ENCODE measurements around the gene DGKG. TPM values are rescaled to one million over a fixed set of nuclear protein-coding genes. Genes with fewer than 3 reads are reported as not detected.

DGKG gene
- total and polyA plus RNA-seq, 7 donors = 0.60 to 30.7 (median 6.1) TPM

DNA sequence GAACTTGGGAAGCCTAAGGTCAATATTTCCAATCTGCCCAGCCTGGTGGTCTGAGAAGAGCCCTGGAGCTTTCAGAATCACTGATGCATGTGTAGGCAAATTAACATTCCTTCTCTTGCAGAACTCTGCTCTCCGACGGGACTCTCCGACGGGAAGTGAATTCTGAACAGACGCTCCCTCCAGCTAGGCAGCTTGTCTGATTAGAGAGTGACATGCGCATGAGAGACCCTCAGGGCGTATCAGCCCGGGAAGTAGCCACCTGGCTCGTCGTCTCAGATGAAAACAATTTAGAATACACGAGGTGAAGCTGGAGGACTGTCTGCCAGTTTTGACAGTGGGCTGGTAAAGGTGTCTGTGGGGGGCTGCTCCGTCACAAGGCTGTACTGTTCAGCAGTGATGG is 103.1 kb downstream of the DGKG start:
- peaks cover 0 to 8% (median 3%) of the 10 kb centered on the region in 4 donors for H3K4me1 ChIP-seq
- intact Hi-C loops (cut with DNase I) = loop anchor here (1.0 kb wide), 1 partner anchor 281 kb away; no protein-coding TSS in a partner anchor
- no peak overlapping the region for H3K4me3 ChIP-seq
- no peaks in the 10 kb centered on the region for H3K27me3 ChIP-seq
- DNase-seq = no peak
- peaks cover 0 to 6% (median 0%) of the 10 kb centered on the region in 4 donors for H3K36me3 ChIP-seq
- peak overlapping the region in 1 of 4 donors; percentile 68 for H3K27ac ChIP-seq
- TF ChIP-seq POLR2A (IDR thresholded peaks at IDR 0.05) = no peak
- no peak for TF ChIP-seq EP300 (IDR thresholded peaks at IDR 0.05)
- TF ChIP-seq POLR2AphosphoS5 (IDR thresholded peaks at IDR 0.05) = no peak
- TF ChIP-seq, protein P1, sequence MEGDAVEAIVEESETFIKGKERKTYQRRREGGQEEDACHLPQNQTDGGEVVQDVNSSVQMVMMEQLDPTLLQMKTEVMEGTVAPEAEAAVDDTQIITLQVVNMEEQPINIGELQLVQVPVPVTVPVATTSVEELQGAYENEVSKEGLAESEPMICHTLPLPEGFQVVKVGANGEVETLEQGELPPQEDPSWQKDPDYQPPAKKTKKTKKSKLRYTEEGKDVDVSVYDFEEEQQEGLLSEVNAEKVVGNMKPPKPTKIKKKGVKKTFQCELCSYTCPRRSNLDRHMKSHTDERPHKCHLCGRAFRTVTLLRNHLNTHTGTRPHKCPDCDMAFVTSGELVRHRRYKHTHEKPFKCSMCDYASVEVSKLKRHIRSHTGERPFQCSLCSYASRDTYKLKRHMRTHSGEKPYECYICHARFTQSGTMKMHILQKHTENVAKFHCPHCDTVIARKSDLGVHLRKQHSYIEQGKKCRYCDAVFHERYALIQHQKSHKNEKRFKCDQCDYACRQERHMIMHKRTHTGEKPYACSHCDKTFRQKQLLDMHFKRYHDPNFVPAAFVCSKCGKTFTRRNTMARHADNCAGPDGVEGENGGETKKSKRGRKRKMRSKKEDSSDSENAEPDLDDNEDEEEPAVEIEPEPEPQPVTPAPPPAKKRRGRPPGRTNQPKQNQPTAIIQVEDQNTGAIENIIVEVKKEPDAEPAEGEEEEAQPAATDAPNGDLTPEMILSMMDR (IDR thresholded peaks at IDR 0.05) = no peak
- H3K9me3 ChIP-seq = no peaks in the 10 kb centered on the region
- WGBS, 2 donors = 54 to 63% methylated on average over 12 of the region's 12 CpGs

DNA sequence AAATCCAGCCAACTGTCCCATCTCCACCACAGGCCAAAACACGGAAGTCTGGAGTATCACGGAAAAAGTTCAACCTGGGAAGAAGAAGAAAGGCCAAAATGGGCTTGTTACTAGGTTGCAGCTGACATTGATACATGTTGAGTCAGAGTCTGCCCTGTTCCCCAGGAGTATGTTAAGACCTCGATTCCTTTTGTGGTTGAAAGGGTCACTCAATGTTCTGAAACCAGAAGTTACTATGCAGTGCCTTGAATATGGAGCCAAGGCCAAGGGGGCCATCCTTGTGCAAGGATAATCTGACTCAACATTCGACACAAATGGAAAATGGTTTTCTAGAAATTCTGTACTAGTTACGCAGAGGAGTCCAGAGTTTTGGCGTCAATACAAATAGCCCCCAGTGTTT is 104.2 kb downstream of the DGKG start:
- Histone ChIP-seq H3K4me1 (peaks cover 0 to 6% (median 2%) of the 10 kb centered on the region in 4 donors), H3K9me3 (no peaks in the 10 kb centered on the region), H3K27ac (peak overlapping the region in 1 of 4 donors; percentile 68), H3K4me3 (no peak overlapping the region), H3K36me3 (peaks cover 0 to 8% (median 0%) of the 10 kb centered on the region in 4 donors), H3K27me3 (no peaks in the 10 kb centered on the region)
- TF ChIP-seq EP300 (IDR thresholded peaks at IDR 0.05) (no peak), POLR2A (IDR thresholded peaks at IDR 0.05) (no peak), POLR2AphosphoS5 (IDR thresholded peaks at IDR 0.05) (no peak)
- TF ChIP-seq, protein P1 (IDR thresholded peaks at IDR 0.05) = no peak
- WGBS, 2 donors = 68 to 75% methylated on average over 6 of the region's 6 CpGs
- intact Hi-C loops (cut with DNase I) = no loop called here
- DNase-seq = no peak

DNA sequence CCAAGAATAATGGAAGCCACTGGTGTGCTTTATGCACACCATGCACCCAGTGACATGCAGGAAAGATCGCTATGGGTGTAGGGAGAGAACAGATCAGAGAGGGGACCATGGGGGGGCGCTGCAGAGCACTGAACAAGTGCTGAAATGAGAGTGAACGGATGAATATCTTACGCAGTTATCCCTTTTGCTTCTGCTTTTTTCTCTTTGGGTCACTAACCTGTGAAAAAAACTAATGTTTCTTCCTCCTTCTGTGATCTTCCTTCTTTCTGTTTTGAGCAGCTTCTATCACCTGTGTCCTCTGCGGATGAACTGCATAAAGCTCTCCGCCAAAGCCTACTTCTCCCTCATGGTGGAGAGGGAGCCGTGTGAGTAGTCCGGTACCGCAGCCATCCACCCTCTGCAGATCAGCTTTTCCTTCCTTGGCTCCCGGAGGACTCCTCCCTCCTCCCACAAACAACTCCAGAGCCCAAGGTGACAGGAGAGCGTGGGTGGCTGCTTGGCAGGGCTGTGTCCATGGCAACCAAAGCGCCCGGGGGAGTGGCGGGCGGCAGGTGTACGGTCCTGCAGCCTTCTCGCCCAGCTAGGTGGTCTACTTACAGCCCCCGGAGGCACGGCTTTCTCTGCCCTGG is 106.2 kb downstream of the DGKG start:
- H3K4me3 ChIP-seq = no peak overlapping the region
- H3K9me3 ChIP-seq = no peaks in the 10 kb centered on the region
- H3K36me3 ChIP-seq = peaks cover 0 to 21% (median 0%) of the 10 kb centered on the region in 4 donors
- no peak for TF ChIP-seq POLR2AphosphoS5 (IDR thresholded peaks at IDR 0.05)
- WGBS, 2 donors = 36 to 64% methylated on average over 19 of the region's 19 CpGs
- no peak for DNase-seq
- H3K4me1 ChIP-seq = peaks cover 0 to 6% (median 2%) of the 10 kb centered on the region in 4 donors
- H3K27ac ChIP-seq = peak overlapping the region in 1 of 4 donors; percentile 48
- intact Hi-C loops (cut with DNase I) = no loop called here
- H3K27me3 ChIP-seq = no peaks in the 10 kb centered on the region

DNA sequence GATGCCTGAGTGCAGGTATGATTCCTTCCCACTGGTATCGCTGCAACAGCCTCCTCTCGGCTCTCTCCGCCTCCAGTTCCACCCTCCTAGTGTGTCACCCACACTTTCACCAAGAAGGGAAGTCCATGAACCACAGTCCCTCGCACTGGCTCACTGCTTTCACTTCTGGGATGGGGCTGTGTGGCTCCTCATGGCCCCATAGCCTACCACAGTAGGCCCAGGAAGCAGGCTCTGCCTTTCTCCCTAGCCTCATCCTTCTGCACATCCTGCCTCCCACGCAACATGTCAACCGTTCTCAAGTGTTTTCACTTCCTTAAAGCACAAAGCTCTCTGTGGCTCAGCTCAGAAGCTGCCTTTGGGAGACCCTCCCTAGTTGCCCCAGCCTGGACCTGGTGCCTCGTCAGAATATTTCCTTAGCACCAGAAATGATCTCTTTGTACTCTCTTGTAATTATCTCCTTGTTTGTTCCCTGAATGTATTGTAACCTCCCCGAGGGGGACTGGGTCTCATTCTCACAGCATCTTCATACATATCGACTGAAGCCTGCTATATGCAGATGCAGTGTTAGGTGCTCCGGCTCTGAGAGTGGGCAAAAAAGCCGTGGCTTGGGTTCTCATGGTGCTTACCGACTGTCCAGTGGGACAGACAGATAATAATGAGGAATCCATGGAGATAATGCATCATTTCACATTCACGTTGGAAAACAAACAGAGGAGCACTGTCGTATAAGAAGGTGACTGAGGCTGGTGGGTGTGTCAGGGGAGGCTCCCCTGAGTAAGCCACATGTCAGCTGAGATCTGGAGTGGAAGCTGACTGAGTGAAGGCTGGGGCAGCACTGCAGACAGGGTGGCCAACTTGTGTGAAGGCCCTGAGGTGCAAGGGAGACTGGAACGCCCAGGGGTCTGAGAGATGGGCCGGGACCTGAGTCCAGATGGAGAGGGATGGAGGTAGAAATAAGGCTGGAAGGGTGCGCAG is 107.1 kb downstream of the DGKG start:
- DNase-seq = no peak
- Histone ChIP-seq H3K27me3 (no peaks in the 10 kb centered on the region), H3K4me3 (no peak overlapping the region), H3K9me3 (no peaks in the 10 kb centered on the region), H3K36me3 (peaks cover 0 to 23% (median 0%) of the 10 kb centered on the region in 4 donors), H3K27ac (no peak overlapping the region), H3K4me1 (peaks cover 0 to 6% (median 2%) of the 10 kb centered on the region in 4 donors)
- 61 to 65% methylated on average over 17 of the region's 17 CpGs for WGBS, 2 donors
- intact Hi-C loops (cut with DNase I) = no loop called here
- TF ChIP-seq EP300 (IDR thresholded peaks at IDR 0.05) (no peak), POLR2A (IDR thresholded peaks at IDR 0.05) (no peak), POLR2AphosphoS5 (IDR thresholded peaks at IDR 0.05) (no peak)
- TF ChIP-seq, protein P1 (IDR thresholded peaks at IDR 0.05) = no peak
